CD4-positive, alpha-beta T cell treated with Interleukin-6 for 4 hours (primary cell): Measurements from ENCODE around the gene MYO3B.
"Not testable (repeated sequence)": the region's sequence is repeated elsewhere in the genome, so short reads cannot be mapped to it uniquely, and the experiment has no call there.

Source experiments
- DNase-seq: peaks from one replicate; pipeline ENCODE4 v3.0.0-alpha.2; 2020; ENCODE audit warnings: mixed read lengths

MYO3B gene

DNA sequence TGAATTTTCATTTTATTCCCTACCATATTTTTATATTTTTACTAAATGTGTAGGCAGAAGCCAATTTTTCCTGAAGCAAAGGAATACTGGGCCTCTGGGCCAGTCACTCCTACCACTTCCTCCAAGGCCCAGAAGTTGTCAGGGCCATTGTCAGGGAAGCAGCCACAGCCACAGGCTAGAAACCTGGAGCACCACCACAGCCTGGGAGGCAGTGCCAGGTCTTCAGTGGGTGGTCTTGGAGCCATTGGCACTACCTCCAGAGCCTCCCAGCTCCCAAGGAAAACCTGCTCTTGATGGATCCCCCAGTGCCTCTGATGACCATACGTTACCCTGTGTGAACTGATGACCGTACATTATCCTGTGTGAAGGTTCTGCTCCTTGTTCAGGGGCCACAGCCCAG, 401.6 kb downstream of the MYO3B start:
- no peak for DNase-seq

DNA sequence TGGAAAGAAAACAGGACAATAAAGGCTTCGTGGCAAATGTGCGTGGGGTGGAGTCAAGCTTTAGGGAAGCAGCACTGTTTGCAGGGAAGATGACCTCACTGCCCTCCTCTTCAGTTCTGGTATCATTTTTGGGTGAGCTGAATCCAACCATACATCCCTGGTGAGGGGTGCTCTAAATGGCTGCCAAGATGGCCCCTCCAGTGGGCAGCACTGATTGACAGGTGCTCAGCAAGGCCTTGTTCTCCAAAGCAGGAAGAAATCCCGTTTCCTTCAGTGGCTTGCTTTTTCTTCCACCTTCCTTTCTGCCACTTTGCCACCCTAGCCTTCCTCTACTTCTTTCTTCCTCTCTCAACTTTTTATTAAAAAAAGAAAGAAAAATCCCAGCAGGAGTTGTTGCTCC, 404.4 kb downstream of the MYO3B start:
- DNase-seq, result no peak

DNA sequence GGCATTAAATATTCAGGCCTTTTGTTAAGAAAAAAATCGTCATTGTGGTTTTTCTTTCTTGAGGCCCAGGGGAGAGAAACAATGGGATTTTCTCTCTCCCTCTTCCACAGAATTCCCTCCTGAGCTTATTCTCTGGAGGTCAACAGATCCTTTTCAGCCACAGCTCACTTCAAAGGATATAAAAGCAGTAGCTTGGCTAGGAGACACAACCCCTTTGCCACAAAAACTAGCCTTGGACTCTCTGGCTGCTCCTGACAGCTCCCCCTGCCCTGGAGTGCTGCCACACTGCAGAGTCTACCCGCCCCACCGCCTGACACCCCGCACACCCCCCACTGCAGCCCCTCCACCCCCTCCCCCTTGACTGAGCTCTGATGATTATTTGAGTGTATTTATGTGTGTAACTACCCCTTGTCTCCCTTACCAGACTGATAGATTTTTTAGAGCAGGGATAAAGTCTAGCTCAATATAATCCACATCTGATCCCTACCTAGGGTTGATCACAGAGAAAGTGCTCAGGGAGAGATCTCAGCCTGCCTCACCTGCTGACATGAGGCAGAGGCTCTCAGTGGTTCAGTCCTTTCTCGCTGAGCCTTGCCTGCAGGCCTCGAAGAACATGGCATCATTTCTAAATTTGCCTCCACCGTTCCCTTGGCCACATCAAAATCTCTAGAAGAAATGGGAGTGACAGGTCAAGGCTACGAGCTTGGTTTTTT, 405.0 kb downstream of the MYO3B start:
- no peak for DNase-seq

DNA sequence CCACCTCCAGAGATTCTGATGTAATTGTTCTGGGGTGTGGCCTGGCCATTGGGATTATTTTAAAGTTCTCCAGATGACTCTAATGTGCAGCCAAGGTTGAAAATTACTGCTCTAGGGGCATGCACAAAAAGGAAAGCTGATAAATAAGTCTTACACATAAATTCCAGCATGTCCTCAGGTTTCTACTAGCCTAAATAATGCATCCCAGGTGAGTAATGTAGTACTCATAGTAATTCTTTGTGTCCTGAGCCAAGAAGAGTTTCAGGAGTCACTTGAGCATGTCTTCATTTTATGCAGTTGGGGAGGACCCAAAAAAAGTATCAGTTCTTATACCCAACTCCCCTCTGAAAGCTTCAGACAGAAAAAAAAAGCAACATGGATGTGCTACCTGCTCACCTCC, 407.1 kb downstream of the MYO3B start:
- no peak for DNase-seq

DNA sequence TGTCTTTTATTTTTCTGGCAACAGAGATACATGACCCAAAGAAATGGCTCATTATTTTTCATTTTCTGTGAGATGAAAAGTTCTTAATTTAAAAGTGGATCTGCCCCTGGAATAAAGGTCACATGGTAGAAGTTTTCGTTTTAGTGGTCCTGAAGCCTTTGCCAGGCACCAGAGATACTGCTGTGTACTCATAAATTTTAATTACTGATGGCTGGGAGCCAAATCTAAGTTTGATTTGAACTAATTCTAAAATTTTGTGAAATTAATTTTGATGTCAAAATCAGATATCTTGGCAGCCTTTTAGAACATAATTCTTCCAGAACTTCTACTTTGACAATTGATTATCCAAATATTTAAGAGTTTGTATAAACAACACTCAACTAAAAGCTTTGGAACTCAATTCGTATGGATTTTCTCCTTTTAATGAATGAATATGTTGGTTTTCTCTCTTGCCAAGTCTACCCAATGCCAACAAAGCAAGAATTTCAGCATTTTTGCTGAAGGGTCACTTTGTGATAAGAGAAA, 408.7 kb downstream of the MYO3B start:
- no peak for DNase-seq

DNA sequence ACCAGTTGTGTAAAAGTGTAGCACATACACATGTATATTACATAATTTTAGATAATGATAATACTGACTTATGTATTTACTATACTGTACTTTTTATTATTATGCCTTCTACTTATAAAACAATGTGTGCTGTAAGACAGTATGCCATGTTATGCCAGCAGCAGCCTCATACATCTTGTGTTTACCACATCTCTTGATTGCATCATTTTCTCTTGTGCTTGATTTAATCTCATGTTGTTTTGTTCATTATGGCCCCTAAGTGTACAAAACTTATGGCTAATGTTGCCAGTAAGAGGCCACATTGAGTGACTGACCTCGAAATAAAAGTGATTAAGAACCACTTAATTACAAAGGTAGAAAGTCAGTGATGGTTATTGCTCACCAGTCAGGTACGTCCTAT, 409.2 kb downstream of the MYO3B start:
- no peak for DNase-seq

DNA sequence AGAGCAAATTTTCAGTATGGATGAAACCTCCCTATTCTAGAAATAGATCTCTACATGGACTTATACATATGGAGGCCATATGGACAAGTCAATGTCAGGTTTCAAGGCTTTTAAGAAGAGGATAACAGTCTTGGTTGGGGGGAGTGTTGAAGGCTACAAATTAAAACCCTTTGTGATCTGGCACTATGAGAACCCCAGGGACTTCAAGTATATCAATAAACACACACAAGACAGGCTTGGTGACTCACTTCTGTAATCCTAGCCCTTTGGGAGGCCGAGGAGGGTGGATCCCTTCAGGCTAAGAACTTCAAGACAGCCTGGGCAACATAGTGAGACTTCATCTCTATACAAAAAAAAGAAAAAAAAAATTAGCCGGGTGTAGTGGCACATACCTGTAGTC, 410.0 kb downstream of the MYO3B start:
- DNase-seq, result no peak

DNA sequence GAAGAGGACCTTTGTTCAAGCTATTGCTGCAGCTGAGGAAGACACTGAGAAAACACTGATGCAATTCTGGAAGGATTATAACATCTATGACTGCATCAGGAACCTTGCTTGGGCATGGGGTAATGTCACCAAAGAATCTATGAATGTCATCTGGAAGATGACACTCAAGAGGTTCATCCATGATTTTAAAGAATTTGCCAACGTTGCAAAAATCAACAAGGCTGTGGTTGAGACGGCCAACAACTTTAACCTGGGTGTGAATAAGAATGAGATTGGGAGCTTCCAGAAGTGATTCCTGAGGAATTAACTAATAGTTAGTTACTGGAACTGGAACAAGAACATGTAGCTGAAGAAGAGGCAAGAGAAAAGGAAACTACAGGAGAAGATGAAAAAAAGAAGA, 410.8 kb downstream of the MYO3B start:
- DNase-seq, result no peak

DNA sequence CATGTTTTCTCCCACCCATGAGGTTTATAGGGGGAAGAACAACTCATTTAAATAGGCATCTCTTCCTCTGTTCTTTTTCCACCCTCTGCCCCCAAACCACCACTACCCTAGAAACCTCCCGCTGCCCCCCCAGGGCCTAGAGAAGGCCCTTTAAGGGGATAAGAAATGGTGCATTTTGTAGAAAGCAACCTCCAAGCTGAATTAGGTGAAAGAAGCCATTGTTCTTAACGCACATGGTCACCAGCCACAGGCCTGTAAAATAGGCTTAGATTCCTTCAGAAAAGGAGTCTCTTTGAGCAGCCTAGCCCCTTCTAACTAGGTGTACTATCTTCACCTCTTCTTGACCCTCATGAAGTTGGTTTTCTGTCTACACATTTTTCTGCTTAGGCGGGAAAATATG, 418.6 kb downstream of the MYO3B start:
- DNase-seq, result no peak

DNA sequence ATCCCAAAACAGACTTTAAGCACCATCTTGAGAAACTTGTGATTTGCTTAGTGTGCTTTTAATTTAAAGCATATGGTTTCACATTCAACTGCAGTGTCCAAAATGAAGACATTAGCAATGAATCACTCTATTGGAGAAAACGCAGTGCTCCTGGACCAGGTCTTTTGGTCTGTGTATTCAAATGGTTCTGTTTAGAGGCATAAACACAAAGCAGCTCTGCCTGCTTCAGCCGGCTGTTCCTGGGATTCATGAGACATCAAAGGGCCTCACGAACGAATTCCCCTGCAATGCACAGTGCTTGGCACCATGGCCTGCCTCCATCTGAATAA, 420.1 kb downstream of the MYO3B start:
- no peak for DNase-seq

DNA sequence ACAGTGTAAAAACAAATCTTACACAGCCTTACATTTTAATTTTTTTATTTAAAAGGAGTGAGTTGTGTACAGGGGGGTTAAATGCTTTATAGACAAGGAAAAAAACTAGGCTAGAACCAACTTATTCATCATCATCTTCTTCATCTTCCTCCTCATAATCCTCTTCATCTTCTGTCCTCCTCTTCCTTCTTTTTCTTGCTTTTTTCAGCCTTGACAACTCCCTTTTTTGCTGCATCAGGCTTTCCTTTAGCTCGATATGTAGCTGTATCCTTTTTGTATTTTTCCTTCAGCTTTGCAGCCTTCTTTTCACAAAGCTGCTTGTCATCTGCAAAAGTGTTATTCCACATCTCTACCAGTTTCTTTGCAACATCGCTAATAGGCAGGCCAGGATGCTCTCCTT, 423.5 kb downstream of the MYO3B start:
- DNase-seq, result no peak

DNA sequence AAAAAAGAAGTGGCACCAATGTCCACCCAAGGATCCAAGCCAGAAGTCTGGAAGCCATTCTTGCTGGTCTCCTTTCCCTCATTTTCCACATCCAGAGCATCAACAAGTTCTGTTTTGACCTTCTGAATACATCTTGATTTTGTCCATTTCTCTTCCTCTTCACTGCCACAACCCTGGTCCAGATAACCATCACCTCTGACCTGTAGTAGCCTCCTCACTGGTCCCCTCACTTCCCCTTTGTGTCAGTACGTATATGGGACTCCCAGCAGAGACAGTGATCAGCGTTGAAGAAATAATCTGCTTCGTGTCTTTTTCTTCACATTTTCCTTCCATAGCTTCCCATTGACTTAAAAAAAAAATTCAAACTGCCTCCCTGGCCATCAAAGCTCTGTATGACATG, 427.9 kb downstream of the MYO3B start:
- no peak for DNase-seq

DNA sequence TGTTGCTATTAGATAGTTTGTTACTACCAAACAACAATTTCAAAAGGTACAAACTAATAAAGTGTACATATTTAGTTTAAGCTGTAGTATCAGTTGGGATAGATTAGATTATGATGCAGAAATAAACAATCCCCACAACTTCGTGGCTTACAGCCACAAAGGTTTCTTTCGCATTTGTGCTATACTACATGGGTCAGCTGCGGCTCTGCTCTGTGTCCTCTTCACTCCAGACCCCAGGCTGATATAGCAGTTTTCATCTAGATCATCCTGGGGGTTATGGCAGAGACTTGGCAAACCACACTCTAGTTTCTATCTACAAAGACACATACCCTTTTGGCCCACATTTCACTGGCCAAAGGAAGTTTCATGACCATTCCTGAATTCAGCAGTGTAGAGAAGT, 429.2 kb downstream of the MYO3B start:
- DNase-seq, result no peak

DNA sequence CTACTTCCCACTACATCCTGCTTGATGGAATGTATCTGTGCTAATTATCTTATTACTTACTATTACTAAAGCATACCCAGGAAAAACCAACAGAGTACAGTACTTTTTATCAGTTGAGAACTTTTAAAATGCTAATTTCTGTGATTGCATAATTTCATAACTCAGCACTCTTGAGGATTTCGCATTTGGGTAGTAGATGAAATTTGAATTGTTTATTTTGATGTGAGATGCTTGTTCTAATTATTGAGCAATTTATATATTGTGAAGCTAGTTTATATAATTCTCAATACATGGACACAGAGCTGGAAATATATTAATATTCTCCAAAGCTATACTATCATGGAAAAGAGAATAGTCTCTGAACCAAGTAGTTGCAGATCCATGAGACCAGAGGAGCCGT, 432.7 kb downstream of the MYO3B start:
- DNase-seq, result no peak

DNA sequence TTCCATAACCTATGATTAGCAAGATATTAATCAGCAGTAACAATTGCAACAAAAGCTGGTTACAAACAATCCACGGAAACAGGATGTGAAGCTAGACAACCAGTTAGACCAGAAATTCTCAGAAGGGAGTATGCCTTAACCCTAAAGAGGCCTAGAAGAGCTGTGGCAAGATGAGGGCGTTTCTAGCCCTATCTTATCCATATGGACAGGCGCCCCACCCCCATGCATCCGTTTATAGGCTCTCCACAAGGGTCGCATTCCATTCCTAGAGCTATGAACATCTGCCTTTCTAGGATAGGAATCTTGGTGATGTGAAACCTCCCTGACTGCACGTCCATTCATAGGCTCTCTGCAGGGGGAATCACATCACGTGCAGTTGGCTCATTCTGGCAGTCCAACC, 441.0 kb downstream of the MYO3B start:
- DNase-seq, result not testable (repeated sequence)

DNA sequence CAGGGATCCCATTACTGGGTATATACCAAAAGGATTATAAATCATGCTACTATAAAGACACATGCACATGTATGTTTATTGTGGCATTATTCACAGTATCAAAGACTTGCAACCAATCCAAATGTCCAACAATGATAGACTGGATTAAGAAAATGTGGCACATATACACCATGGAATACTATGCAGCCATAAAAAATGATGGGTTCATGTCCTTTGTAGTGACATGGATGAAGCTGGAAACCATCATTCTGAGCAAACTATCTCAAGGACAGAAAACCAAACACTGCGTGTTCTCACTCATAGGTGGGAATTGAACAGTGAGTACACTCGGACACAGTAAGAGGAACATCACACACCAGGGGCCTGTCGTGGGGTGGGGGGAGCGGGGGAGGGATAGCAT, 457.1 kb downstream of the MYO3B start:
- DNase-seq, result not testable (repeated sequence)

DNA sequence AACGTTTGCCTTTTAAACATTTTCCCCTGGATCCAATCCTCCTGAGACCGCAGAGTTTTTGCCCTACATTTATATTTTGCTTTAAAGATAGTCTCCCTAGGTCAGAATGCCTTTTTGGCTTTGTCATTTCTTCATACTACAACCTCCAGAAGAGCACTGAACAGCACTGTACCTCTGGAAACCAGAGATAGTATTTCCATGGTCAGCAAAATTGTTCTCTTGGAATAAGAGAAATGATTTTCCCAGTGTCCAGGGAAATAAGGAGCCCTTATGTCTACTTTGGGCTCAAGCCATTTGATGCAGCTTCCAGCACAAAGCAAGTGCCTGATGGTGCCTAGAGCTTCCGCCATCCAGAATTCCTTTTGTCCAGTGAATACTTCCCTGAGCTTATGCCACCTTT, 461.7 kb downstream of the MYO3B start:
- no peak for DNase-seq

DNA sequence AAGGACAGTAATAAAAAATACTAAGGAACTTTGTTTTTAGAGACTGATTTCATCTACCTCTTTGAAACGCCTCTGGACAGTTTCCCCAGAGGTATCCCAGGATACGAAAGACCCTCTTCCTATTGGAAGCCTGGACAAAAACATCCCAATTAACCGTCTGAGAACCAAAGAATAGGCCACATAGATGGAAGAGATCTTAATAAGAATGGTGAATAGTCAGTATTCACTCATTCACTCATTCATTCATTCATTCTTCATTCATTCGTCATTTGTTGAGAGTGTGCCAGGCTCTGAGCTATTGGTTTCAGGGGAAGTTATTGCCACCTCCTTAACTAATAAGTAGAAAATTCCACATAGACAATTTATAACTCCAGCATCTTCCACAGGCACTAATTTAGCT, 464.0 kb downstream of the MYO3B start:
- DNase-seq, result no peak

DNA sequence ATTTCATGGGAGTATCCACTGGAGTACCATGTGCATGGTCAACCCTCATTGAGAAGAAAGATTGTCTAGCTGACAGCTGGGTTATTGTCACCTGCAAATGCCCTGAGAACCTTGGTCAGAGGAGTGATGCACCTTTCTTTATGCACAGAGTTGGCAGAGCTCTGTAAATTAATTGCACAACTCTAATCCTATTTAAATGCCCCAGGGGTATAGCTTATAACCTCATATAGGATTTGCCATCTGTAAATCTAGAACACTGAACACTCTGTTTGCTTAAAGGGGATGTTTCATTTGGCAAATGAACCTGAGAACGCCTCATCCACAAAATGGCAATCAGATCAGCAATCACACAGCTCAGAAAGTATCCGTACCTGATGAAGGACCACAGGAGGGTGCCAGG, 465.4 kb downstream of the MYO3B start:
- no peak for DNase-seq

DNA sequence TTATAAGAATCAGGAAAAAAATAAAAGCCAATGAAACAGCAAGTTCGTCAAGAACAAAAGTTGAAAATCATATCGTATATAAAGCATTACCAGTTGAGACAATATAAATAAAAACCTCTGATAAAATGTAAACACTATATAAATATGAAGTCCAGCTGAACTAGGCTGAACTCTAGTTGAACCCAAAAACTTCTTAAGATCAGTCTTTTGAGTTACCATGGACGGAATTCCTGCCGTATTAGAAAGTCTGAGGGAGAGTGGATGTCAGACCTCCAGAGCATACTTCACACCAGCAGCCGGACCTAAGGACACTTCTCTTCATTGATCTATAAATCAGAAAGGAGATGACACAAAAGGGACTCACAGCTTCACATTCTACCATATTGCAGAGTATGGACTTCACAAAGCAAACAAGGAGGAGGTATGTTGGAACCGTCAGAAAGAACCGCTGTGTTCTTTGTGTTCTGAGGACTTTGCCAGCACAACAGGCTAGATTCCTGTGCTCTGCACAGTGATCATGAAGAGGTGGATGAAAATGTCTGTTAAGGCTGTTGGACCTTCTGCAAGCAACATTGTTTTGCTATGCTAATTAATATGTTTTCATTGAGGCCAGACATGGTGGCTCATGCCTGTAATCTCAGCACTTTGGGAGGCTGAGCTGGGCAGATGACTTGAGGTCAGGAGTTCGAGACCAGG, 469.9 kb downstream of the MYO3B start:
- DNase-seq, result no peak

DNA sequence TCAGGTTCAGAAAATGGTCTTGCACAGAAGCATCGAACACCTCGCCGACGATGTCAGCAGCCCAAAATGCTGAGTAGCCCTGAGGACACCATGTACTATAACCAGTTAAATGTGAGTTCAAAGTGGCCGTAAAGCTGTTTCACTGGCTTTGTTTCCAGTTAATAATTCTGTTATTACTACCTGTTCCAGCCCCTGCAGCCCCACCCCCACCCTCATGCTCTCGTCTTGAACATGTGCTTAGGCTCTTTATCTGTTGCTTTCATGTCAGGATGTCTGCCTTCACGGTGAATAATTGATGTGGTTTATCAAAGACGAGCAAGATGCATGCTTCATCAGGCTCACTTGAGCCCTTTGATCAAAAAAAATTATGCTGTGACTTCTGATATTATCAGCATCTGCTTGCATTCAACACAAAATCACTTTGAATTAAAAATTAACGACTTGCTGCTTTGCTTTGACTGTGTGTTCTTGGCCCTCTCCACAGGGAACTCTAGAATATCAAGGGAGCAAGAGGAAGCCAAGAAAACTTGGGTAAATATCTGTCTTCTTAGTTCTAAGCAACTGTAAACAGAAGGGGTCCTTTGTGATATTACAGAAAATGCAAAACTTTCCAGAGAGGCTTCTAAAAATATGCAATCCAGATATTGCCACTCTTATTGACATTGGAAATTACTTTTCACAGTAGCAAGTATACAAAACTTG, 473.8 kb downstream of the MYO3B start:
- DNase-seq, result peak; percentile 74

DNA sequence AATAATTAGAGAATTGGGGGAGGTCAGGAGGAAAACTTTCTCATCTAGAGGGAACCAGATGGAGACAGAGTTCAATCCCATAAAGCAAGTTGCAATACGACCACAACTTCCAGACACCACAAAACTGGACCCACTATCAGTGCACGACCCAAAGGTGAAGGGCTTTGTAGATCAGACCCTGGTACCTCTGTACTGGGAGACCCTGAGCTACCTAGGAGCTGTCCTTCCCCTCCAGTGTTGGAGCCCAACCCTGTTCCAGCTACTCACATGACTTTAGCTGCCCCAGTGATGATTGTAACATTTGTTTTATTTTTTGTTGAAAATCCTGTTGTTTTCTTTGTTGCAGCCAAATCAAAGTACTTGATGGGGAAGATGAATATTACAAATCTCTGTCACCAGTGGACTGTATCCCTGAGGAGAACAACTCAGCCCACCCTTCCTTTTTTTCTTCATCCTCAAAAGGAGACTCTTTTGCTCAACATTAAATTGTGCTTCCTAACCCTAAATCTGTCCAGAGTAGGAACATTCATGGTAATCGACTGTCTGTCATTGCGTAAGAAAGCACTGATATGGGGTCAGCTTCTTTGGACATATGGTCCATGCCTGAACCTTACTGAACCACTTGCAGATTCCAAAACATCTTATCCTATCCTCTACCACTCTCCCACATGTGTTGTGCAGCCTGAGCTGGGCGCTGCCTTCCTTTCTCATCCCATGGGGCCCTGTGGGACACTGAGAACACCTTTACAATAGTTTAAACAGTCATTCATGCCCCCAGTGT, 474.9 kb downstream of the MYO3B start:
- DNase-seq, result no peak

DNA sequence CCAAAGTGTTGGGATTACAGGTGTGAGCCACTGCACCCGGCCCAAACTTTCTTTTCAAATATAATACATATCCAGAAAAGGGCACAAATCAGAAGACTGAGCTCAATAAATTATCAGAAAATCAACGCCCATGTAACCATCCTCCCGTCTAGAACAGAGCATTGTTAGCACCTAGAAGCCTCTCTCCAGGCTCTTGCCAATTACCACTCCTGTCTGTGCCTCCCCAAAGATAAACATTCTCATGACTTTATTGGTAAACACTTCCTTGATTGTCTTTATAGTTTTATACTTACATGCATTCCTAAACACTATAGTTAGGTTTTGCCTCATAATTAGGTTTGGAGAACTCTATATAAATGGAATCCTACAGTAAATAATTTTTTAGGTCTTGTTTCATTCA, 478.7 kb downstream of the MYO3B start:
- no peak for DNase-seq
